IMR-90 (cell line): ENCODE measurements around the gene RAD1.

ENCODE experiments used
- BHLHE40 ChIP-seq: fragments of 150-350 bp; IDR thresholded peaks from 2 replicates; pipeline ENCODE4 v1.6.1; 2016; ENCODE audit warnings: mild to moderate bottlenecking, low read depth, low read length
- CHD1 ChIP-seq: IDR thresholded peaks from 2 replicates; pipeline ENCODE4 v1.6.1; 2012; ENCODE audit warnings: low read depth, low read length, improper control_type of control experiment
- FOS ChIP-seq: fragments of 150-350 bp; IDR thresholded peaks from 2 replicates; pipeline ENCODE4 v1.6.1; 2016; ENCODE audit warnings: low read depth, low read length
- MAZ ChIP-seq: IDR thresholded peaks from 2 replicates; pipeline ENCODE4 v1.6.1; 2012; ENCODE audit warnings: low read depth, mild to moderate bottlenecking, low read length, improper control_type of control experiment, moderate library complexity, borderline replicate concordance
- MXI1 ChIP-seq: IDR thresholded peaks from 2 replicates; pipeline ENCODE4 v1.6.1; 2012; ENCODE audit warnings: low read depth, mild to moderate bottlenecking, low read length, moderate library complexity, borderline replicate concordance
- POLR2A ChIP-seq: IDR thresholded peaks from 2 replicates; pipeline ENCODE4 v1.6.1; 2012; ENCODE audit warnings: mild to moderate bottlenecking, low read depth, low read length
- RAD21 ChIP-seq: IDR thresholded peaks from 2 replicates; pipeline ENCODE4 v1.6.1; 2012; ENCODE audit warnings: low read length, improper control_type of control experiment
- RFX5 ChIP-seq: IDR thresholded peaks from 2 replicates; pipeline ENCODE4 v1.8.0; 2012; ENCODE audit warnings: low read depth, mild to moderate bottlenecking, low read length, moderate library complexity
- SMC3 ChIP-seq: fragments of 150-350 bp; IDR thresholded peaks from 2 replicates; pipeline ENCODE4 v1.6.1; 2016; ENCODE audit warnings: low read depth, mild to moderate bottlenecking, antibody characterized with exemption, low read length, moderate library complexity
- TF ChIP-seq, protein P1 (sequence below): conservative IDR thresholded peaks from 2 replicates; pipeline ENCODE4 v1.5.1; 2012; ENCODE audit warnings: mild to moderate bottlenecking, low read depth, low read length, improper control_type of control experiment
- TF ChIP-seq, protein P2 (sequence below): fragments of 150-350 bp; IDR thresholded peaks from 2 replicates; pipeline ENCODE4 v1.6.1; 2017; ENCODE audit warnings: mild to moderate bottlenecking, antibody characterized with exemption, low read length, low read depth

DNA sequence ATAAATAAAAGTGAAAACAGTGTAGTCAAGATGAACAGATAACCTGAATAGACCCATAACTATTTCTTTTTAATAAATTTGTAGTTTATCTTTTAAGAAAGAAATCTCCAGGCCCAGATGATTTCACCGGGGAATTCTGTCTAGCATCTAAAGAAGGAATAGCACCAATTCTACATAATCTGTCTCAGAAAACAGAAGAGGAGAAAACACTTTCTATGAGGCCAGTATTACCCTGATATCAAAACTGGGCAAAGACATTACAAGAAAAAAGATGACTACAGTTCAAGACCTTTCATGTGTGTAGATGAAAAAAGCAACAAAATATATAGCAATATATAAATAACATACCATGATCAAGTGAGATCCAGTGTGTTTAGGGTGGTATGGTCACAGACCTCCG lies 44.9 kb downstream of the RAD1 start:
- TF ChIP-seq, protein P1, sequence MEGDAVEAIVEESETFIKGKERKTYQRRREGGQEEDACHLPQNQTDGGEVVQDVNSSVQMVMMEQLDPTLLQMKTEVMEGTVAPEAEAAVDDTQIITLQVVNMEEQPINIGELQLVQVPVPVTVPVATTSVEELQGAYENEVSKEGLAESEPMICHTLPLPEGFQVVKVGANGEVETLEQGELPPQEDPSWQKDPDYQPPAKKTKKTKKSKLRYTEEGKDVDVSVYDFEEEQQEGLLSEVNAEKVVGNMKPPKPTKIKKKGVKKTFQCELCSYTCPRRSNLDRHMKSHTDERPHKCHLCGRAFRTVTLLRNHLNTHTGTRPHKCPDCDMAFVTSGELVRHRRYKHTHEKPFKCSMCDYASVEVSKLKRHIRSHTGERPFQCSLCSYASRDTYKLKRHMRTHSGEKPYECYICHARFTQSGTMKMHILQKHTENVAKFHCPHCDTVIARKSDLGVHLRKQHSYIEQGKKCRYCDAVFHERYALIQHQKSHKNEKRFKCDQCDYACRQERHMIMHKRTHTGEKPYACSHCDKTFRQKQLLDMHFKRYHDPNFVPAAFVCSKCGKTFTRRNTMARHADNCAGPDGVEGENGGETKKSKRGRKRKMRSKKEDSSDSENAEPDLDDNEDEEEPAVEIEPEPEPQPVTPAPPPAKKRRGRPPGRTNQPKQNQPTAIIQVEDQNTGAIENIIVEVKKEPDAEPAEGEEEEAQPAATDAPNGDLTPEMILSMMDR = no peak
- TF ChIP-seq FOS (no peak), POLR2A (no peak), RAD21 (no peak), MAZ (no peak), RFX5 (no peak), CHD1 (no peak), MXI1 (no peak), BHLHE40 (no peak), SMC3 (no peak)
- TF ChIP-seq, protein P2, sequence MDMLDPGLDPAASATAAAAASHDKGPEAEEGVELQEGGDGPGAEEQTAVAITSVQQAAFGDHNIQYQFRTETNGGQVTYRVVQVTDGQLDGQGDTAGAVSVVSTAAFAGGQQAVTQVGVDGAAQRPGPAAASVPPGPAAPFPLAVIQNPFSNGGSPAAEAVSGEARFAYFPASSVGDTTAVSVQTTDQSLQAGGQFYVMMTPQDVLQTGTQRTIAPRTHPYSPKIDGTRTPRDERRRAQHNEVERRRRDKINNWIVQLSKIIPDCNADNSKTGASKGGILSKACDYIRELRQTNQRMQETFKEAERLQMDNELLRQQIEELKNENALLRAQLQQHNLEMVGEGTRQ = no peak
